ENCODE data around the gene CCSER1.
"Not testable (repeated sequence)": the region's sequence is repeated elsewhere in the genome, so short reads cannot be mapped to it uniquely, and the experiment has no call there.

The CCSER1 gene

DNA sequence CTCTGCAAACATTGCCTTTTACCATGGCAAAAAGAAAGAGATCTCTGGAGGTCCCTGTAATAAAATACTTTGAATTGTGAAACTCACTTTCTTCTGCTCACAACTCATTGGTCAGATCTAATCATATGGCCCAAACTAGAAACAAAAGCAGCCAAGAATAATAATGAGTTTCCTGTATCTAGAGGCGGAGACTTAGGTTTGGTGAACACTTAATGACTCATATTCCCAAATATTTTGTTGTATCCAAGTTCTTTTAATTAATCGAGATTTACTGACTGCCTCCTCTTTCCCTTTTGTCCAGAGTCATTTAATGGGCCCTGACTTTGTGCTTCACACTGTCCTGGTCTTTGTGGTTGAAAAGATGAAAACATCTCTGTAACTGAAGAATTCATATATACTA lies 190.6 kb downstream of the CCSER1 start:
- DNase-seq = no peak

DNA sequence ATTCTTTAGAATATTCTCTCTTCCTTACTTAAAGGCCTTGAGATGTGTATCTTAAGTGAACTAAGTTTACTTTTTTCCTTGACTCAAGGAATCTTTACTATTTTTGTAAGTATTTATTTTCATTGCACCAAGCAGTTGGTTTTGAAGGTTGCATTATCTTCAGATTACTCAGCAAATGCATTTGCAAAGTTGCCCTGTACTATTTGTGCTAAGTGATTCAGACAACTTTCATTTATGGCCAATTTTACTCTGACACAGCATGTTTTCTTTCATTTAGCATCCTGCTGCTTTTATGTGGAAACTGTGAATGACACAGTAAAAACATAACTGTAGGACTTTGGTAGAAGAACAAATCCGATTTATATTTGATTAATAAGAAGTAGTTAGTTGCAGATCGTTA lies 191.0 kb downstream of the CCSER1 start:
- no peak for DNase-seq

DNA sequence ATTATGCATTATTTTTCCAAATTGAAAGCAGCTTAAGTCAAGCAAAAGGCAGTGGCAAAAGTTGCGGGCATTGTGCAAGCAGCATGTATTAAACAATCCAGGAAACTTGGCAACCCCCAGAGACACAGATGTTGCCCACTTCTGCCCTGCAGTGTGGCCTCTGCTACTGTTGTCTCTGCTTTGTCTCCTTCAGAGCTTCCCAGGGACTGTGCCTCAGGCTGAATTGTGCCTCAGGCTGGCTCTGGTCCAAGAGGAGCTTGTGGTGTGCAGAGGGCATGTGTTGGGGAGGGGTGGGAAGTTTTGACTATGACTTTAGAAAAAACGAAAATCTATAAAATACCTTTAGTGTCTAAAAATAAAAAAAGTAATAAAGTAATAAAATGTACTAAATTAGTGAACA lies 201.4 kb downstream of the CCSER1 start:
- peak; percentile 13 for DNase-seq

DNA sequence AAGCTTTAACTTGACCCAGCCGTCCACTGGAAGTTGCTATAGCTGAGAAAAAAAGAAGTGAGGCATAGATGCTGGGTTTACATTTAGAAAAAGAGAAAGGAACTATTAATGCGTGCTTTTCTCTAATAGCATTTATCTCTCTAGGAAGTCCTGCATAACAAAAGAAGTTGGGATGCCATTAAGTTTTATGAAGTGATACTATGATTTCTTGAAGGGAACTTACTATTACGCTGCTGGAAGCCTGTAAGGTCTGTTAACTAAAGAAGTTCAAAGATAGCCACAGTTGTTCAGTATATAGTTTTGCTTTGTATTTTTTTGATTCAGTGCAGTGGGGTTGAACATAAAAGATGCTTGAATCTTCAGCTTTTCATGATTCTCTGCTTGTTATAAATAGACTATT lies 203.4 kb downstream of the CCSER1 start:
- no peak for DNase-seq

DNA sequence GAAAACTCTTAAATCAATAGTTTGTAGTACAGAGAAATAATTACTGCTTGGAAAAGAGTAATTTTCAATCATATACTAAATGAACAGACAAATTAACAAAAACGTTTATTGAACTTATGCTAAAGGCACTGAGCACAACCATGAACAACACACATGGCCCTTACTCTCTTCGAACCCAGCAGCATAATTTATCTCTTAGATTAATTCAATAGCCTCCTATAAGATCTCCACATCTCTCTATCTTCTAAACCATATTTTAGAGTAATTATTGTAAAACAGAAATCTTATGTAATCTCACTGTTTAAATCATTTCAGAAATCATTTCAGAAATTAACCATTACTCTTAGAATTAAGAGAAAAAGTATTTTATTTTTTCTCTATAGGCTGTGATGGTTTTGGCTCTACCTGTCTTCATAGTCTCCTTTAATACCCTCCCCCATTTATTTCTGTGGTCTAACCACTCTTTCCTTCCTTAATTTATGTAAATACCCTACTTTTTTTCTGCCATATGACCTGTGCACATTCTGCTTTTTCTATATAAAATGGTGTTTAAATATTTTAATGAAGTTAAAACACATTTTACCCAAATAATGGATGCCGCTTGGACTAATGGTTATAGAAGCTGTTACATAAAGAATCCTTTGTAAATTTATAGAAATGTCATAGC lies 218.5 kb downstream of the CCSER1 start:
- DNase-seq = no peak

DNA sequence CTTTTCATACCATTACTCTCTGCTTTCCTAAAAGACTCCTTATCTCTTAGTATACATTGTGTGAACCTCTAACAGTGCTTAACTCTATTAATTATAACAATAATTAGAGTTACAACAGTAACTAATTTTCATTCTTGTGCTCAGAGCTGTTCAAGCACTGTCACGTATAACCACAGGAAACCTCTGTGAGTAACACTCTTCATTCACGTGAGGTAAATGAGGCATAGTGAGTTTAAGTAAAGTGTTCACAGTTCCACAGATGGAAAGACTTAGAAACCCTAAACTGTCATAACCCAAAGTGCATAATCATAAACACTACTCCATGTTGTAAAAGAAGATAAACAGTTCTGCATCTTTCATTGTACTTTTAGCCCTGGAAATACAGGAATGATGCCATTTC lies 222.4 kb downstream of the CCSER1 start:
- DNase-seq = no peak

DNA sequence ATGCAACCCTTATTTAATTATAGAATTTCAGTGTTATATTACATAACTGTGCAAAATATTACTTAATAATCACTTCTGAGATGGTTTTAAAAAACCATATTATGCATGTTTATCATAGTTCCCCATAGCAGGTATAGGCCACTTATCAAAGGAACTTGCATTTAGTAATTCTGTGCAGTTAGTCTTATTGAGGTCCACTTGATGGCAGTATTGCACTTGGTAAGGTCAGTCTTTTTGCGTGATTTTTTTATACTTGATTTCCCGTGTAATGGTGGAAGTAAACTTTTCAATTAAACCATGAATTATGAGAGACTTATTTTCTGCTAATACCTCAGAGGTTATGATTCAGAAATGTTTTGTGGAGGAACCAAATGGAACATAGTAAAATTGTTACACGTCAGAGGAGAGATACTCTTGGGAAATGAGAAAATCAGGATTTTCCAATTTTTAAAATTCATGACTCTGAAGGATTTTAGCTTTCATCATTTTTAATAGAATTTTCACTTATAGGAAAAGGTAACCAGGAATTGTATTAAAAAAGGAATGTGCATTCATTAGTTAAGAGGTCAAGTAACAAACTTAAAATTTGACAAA lies 230.0 kb downstream of the CCSER1 start:
- no peak for DNase-seq

DNA sequence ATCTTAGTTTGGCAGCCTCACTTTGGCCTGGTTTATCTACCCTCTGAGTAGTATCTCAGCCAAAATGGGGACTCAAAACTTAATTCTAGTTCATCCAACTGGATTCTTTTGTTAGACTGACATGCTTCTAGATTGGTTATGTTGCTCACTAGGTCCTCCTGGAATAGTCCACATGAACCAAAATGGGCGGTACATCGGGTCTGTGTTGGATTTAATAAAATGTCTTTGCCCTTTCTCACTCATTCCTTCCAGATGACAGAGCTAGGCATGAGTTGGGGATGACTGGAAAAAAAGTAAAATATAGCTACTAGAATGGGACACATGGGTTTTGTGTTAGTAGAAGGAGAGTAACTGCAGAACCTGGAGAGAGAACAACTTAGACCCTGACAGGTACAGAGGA lies 247.9 kb downstream of the CCSER1 start:
- no peak for DNase-seq

DNA sequence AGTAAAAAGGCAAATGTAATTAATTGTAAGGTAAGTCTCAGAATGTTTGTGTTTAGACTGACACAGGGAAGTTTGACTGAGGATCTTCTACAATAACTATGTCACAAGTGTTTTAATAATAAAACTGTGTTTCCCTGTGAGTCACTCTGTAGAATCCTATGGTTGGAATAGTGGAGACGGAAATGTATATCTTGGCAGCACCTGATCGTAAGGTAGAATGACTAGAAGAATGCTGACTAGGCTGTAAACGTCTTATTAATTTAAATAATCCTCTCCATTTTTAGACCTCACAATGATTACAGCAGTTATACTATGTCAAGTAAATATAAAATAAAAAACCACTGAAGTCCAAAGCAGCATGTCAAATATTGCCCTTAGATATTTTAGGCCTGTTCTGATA lies 266.0 kb downstream of the CCSER1 start:
- no peak for DNase-seq

DNA sequence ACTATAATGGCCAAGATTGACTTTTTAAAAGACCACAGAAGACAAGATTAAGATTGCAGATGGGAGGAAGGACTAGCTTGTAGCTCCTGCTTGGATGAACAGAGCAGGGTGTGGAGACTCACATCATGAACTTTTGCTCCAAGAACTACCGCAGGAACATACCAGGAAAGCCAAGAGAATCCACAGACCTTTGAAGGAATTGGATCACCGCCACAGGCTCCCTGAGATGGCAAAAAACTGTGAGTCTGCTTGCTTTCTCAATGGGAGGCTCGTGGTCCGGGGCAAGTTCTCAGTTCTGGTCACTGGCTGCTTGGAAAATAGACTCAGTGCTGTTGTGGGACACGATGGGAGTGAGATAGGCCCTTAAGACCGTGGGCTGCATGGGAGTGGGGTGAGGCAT lies 276.6 kb downstream of the CCSER1 start:
- DNase-seq = no peak

DNA sequence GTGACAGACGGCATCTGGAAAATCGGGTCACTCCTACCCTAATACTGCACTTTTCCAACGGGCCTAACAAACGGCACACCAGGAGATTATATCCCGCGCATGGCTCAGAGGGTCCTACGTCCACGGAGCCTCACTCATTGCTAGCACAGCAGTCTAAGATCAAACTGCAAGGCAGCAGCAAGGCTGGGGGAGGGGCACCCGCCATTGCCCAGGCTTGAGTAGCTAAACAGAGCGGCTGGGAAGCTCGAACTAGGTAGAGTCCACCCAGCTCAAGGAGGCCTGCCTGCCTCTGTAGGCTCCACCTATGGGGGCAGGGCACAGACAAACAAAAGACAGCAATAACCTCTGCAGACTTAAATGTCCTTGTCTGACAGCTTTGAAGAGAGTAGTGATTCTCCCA lies 280.7 kb downstream of the CCSER1 start:
- not testable (repeated sequence) for DNase-seq

DNA sequence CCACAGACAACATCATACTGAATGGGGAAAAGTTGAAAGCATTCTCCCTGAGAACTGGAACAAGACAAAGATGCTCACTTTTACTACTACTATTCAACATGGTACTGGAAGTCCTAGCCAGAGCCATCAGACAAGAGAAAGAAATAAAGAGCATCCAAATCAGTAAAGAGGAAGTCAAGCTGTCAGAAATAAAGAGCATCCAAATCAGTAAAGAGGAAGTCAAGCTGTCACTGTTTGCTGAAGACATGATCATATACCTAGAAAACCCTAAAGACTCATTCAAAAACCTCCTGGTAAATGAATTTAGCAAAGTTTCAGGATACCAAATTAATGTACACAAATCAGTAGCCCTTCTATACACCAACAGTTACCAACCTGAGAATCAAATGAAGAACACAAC lies 285.6 kb downstream of the CCSER1 start:
- DNase-seq = not testable (repeated sequence)

DNA sequence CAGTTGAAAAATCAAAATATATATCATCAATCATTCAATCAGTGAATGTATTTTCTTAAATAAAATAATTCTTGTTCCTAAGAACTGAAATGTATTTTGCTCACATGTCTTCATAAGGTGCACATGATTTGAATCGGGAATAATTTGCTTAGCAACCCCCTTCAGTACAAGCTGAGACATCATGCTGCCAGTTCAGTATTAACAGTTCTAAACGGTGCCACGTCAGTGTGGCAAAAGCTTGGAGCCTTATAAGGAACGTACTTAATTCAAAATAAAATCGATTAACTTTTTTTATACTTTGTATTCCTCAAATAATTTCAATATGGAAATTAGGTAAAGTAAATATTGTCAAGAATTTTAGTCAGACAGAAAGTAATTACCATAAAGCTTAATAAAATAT lies 287.9 kb downstream of the CCSER1 start:
- DNase-seq = no peak

DNA sequence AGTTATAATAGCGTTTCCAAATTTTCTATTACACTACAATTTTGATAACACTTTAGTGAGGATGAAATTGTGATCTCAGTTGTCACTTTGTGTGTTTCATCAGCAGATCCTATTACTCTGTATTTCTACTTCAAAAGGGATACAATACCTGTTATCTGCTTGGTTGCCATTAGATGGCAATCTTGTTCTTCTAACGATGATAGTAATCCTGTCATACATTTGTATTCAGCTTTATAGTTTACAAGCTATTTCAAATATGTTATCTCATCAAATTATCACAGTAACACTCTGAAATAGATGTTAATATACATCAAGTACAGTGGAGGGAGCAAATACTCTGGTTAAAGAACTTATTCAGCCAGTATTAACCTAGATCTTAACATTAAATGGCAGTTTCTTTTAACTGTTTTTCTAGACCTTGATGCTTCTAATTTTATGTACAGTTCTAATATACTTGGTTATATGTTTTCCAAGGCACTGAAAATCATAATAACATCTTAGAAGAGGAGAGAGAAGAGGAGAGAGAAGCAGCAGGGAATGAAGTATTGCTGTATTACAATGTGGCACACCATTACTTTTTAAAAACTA lies 292.0 kb downstream of the CCSER1 start:
- DNase-seq = no peak

DNA sequence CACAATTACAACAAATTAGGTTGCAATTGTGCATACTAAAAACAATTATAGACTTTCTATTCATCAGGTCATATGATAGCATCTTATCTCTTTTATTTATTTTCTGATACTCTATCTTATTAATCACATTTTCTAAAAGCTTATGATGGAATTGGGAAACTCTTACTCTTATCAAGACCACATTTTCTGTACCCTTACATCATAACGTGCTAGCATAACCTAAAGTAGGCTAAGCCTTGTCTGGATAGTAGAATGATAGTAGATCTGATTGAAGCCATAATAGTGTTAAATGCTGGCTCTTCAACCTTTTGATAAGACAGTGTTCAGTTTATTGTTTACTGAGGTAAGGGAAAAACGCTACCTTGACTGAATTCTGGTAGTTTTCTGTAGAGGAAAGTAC lies 294.0 kb downstream of the CCSER1 start:
- no peak for DNase-seq

DNA sequence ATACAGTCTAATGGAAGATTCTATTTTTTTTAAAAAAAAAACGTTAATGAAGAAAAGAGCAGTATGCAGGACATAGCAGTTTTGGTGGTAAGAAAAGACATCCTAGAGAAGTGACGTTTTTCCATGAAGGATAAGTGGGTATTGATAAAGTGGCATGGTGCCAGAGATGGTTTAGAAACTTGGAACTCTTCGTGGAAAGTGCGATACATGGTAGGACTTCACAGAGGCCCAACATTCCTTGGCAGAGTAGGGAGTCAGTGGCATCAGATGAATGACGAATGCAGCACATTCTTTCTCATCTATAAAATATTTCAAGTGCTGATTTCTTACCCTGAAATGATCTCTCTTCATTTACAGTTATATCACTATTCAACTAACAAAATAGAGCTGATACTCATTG lies 298.7 kb downstream of the CCSER1 start:
- DNase-seq = no peak

DNA sequence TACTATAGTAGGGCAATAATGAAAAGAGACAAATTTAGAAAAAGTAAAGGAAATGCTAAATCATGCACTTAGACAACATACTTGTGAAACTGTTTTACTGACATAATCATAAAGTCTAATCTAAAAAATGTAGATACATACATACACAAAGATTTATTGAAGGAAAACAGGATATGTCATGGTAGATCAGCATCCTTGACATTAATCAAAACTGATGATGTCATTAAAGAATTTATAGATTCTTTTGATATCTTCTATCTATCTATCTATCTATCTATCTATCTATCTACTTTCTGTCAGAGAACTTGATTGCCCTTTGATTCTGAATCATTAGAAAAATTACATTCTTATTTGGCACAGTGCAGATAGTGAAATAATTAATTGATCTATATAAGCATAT lies 311.3 kb downstream of the CCSER1 start:
- DNase-seq = no peak

DNA sequence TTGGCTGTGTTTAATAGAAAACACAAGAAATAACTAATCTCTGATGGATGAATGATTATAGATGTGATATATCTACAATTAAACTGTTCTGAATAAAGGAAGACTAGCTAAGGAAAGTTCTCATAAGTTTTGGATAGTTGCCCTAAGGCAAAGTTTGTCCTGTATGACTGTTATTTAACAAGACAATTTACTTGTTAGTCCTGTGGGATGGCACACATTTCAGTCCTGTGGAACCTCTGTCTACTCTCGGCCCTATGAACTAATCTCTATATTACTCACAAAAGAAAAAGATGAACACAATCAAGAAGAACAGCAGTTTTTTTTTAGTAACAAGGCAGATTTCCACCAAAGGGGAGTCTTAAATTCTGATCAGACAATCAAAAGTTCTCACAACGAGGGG lies 314.6 kb downstream of the CCSER1 start:
- no peak for DNase-seq

DNA sequence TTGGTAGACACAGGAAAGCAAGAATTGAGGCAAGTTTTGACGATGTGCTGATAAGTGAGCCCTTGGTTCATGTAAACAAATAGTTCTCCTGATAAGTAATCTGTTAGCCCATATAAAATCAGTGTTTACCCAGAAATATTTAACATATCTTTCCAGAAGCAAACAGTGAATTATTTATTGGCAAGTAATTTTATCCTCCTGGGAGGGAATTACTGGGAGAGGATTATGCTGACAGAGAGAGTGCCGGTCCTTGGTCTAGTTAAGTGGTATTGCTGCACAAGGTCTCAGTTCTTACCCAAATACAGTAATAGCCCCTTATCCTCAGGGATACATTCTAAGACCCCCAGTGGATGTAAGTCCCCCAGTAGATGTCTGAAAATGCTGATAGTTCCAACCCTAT lies 315.4 kb downstream of the CCSER1 start:
- no peak for DNase-seq

DNA sequence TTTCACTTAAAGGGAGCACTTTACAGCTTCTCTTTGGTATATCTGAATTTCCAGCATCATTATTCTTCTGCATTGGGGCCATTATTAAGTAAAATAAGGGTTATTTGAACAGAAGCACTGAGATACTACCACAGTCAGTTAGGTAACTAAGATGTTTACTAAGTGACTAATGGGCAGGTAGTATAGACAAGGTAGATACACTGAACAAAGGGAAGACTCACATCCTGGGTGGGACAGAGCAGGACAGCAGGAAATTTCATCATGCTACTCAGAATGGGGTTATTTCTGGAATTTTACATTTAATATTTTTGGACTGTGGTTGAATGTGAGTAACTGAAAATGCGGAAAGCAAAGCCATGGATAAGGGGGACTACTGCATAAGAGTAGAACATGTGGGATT lies 316.0 kb downstream of the CCSER1 start:
- DNase-seq = no peak

DNA sequence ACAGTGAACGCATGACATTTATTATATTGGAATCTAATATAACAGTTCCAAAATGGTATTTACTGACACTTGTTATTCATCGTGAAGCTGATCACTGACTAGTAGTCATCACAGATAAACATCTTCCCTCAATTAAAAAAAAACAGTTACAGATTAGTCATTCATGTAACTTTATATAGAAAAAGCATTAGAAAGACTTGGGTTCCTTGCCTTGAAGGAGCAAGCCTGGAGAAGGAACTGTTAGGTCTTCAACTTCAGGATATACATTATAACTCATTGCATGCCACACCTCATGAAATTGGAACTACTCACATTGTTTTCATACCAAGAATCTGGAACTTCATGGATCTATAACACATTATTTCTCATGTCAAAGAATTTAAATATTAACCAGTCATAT lies 317.7 kb downstream of the CCSER1 start:
- no peak for DNase-seq

DNA sequence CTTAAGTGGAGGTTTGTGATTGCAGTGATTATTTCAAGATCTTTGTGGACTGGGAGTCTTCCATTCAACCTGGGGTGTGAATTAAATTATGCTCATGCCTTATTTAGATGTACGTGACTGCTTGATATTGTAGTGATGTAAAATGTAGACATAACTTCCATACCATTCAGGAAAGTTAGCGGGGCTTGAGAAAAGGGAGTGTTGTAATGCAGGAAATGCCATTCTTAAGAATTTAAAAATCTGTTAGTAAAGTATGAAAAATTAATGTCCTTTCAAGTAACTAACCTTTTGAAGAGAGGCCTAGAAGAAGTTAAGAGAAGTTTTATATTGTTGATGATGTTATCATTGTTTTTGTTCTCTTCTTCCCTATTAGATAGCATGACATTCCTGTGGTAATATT lies 318.2 kb downstream of the CCSER1 start:
- DNase-seq = no peak

DNA sequence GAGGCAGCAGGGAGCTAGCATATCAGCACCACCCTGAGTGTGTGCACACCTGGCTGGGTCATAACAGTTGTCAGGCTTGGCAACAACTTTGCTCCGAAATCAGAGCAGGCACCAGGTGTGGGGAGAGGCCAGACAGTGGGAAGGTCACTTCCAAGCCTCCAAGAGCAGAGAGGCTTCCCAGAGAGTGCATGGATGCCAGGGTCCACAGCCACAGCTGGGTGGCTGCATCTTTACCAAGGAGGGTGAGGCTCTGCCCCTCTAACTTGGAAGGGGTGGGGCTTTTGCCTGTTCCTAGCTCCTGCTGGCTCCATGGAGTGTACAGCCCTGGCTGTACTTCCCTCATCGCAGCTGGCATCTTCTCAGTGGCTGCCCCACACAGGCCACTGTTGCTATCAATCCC lies 322.4 kb downstream of the CCSER1 start:
- no peak for DNase-seq

DNA sequence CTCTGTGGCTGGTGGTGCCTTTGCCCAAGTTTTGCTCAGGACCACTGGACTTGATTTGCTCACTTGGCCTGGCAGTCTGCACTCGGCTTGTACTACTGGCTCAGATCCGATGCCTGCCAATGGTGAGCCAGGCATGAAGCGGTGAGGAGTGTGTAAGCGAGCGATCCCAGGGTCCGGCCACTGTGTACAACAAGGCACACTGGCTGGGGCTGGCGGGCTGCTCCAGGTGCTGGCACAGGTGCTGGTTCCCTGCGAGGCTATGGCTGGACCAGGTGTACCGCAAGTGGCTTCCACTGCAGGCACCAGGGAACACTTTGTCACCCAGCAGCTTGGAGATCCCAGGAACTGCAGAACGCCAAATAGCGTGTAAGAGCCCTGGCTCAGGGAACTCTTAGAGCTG lies 329.7 kb downstream of the CCSER1 start:
- DNase-seq = no peak

DNA sequence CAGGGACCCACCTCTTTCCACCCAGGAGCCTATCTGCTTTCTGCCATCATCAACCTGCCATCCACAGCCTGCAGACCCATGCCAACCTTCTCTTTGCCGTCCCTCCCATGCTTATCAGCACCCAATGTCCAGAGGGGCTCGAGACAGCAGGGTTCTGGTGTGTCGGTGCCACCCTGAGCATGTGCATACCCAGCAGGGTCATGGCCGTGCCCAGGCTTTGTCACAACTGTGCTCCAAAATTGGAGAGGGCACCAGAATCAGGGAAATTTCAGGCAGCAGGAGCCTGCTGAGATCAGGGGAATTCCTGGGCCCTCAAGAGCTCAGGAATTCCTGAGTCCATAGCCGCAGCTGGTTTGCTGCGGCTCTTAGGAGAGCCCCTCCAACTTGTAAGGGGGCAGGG lies 330.6 kb downstream of the CCSER1 start:
- DNase-seq = no peak

Measured in NCI-H524 treated with DMSO at 0.1 percent for 48 hours (cell line).